ENCODE measurements around the gene HOXD8.

Gene HOXD8

GRCh38 chr2:176128982-176129796 is at the start of gene HOXD8:
TSS of gene HOXD8 (plus strand) at chr2:176129705. CDS start at chr2:176130367, 662 bp downstream.
- DNase-seq = peak; percentile 88

GRCh38 chr2:176079831-176080539 is 49.5 kb upstream of the HOXD8 start:
- no peak for DNase-seq

- no peak for DNase-seq
Measured at GRCh38 chr2:176080540-176081375, 48.7 kb upstream of the HOXD8 start.

- DNase-seq = no peak
Measured at GRCh38 chr2:176081376-176081836, 48.1 kb upstream of the HOXD8 start.

- no peak for DNase-seq
Measured at GRCh38 chr2:176081837-176082524, 47.5 kb upstream of the HOXD8 start.

- DNase-seq = no peak
Measured at GRCh38 chr2:176082525-176082823, 47.0 kb upstream of the HOXD8 start.

- DNase-seq = no peak
Measured at GRCh38 chr2:176082824-176083751, 46.4 kb upstream of the HOXD8 start.

- DNase-seq = no peak
Measured at GRCh38 chr2:176083796-176084261, 45.7 kb upstream of the HOXD8 start, which contains the start of gene EVX2. TSS of gene EVX2 (minus strand) at chr2:176083962. CDS start at chr2:176083776, 186 bp downstream.

- no peak for DNase-seq
Measured at GRCh38 chr2:176084611-176085119, 44.8 kb upstream of the HOXD8 start.

GRCh38 chr2:176085120-176085788 is 44.3 kb upstream of the HOXD8 start:
- no peak for DNase-seq

GRCh38 chr2:176085861-176086771 is 43.4 kb upstream of the HOXD8 start:
- DNase-seq = no peak

- no peak for DNase-seq
Measured at GRCh38 chr2:176087330-176088047, 42.0 kb upstream of the HOXD8 start.

GRCh38 chr2:176088048-176088936 is 41.2 kb upstream of the HOXD8 start:
- peak; percentile 76 for DNase-seq

GRCh38 chr2:176088937-176089842 is 40.3 kb upstream of the HOXD8 start:
- no peak for DNase-seq

GRCh38 chr2:176089843-176090395 is 39.6 kb upstream of the HOXD8 start:
- no peak for DNase-seq

- DNase-seq = no peak
Measured at GRCh38 chr2:176090862-176091261, 38.6 kb upstream of the HOXD8 start.
